Stimulated activated naive B cell treated with anti-CD40 and anti-IgM and Interleukin-4, amounts not matched to agents 10 μg/mL and 1 μg/mL and 100 μg/mL, for 72 hours (primary cell): Measurements from ENCODE around the gene CRY2.
"Not testable (repeated sequence)": the region's sequence is repeated elsewhere in the genome, so short reads cannot be mapped to it uniquely, and the experiment has no call there.

Experiments used
- ATAC-seq, 2 donors: fragments of 150-1000 bp; cut with Tn5 transposase; replicated peaks; 2 replicates each; pipeline ENCODE4 v1.10.0; 2021; ENCODE audit warnings: moderate library complexity in 1 of 2
- DNase-seq: peaks from one replicate; pipeline ENCODE4 v3.0.0; 2021
- H3K27ac Mint-ChIP-seq: one replicate; pipeline ENCODE4 v1.8.0; 2022; ENCODE audit warnings: mild to moderate bottlenecking, mixed read lengths
- H3K27me3 Mint-ChIP-seq, 2 donors: one replicate each; pipeline ENCODE4 v1.8.0; 2022; ENCODE audit warnings: mixed read lengths in 2 of 2
- H3K36me3 Mint-ChIP-seq, 2 donors: one replicate each; pipeline ENCODE4 v1.8.0; 2022; ENCODE audit warnings: mixed read lengths in 2 of 2, mild to moderate bottlenecking in 1 of 2
- H3K4me1 Mint-ChIP-seq, 2 donors: one replicate each; pipeline ENCODE4 v1.8.0; 2022; ENCODE audit warnings: mixed read lengths in 2 of 2, mild to moderate bottlenecking in 1 of 2
- H3K4me3 Mint-ChIP-seq, 2 donors: one replicate each; pipeline ENCODE4 v1.8.0; 2022; ENCODE audit warnings: mild to moderate bottlenecking in 2 of 2, mixed read lengths in 2 of 2, moderate library complexity in 1 of 2
- H3K9me3 Mint-ChIP-seq, 2 donors: one replicate each; pipeline ENCODE4 v1.8.0; 2022; ENCODE audit warnings: mixed read lengths in 2 of 2, mild to moderate bottlenecking in 1 of 2

The CRY2 gene

DNA sequence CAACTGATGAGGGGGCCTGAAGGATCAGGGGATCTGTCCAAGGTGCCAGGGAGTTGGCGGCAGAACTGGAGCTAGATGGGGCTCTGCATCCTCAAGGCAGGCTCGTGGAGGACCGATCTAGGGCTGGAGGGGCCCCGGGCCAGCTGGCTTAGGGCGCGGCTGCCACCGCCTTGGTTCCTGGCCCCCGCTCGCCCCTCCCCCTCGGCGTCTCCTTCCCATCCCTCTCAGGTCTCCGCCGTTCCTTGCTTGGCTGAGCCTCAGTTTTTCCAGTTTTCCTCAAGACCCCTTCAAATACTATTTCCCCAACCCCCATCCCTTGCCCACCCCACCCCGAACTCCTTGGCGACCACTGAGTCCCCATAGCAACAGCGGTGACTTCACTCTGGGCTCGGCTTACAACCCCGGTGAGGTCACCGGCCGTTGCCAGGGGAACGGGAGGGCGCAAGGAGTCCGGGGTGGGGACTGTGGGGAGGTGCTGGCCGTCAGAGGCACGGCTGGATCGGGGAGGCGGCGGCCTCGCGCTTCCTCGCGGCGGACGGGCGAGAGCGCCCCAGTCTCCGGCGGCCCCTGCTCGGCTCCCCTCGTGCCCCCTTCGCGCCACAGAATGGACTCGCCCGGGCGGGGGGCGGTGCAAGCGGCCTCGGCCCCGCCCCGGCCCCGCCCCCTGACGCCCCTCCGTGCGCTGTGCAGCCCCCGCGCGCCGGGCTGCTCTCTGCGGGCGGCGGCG is 52.3 kb downstream of the CRY2 start:
- no peaks in the 10 kb centered on the region for H3K9me3 Mint-ChIP-seq
- H3K4me1 Mint-ChIP-seq = peaks cover 9 to 19% of the 10 kb centered on the region in 2 donors
- DNase-seq (peak; percentile 67), ATAC-seq (peak; percentile 88 to 89)
- peak overlapping the region; percentile 77 for H3K27ac Mint-ChIP-seq
- peaks cover 11 to 44% of the 10 kb centered on the region in 2 donors for H3K27me3 Mint-ChIP-seq
- peaks cover 1 to 5% of the 10 kb centered on the region in 2 donors for H3K36me3 Mint-ChIP-seq
- peak overlapping the region; percentile 75 to 84 for H3K4me3 Mint-ChIP-seq

DNA sequence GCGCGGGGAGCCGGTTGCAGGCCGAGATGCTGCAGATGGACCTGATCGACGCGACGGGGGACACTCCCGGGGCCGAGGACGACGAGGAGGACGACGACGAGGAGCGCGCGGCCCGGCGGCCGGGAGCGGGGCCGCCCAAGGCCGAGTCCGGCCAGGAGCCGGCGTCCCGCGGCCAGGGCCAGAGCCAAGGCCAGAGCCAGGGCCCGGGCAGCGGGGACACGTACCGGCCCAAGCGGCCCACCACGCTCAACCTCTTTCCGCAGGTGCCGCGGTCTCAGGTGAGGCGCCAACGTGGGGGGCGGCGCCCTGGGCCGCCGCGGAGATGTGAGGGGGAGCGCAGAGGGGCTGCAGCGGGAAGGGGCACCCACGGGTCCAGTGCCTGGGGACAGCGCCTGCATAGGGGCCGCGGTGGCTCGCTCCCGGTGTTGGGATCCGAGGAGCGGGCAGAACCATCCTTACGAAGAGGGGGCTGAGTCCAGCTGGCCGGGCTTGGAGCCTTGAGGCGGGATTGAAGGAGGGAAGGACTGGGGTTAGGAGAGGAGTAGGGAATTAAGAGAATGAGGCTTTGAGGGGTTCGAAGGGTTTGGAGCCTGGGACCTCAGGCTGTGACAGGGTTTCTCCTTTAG is 53.0 kb downstream of the CRY2 start:
- H3K27me3 Mint-ChIP-seq = peaks cover 4 to 37% of the 10 kb centered on the region in 2 donors
- H3K9me3 Mint-ChIP-seq, H3K36me3 Mint-ChIP-seq, DNase-seq: not testable (repeated sequence)
- peak in 1 of 2 donors; percentile 2 for ATAC-seq
- peak overlapping the region; percentile 50 to 84 for H3K4me3 Mint-ChIP-seq
- H3K27ac Mint-ChIP-seq = peak overlapping the region; percentile 15
- peaks cover 9 to 19% of the 10 kb centered on the region in 2 donors for H3K4me1 Mint-ChIP-seq

DNA sequence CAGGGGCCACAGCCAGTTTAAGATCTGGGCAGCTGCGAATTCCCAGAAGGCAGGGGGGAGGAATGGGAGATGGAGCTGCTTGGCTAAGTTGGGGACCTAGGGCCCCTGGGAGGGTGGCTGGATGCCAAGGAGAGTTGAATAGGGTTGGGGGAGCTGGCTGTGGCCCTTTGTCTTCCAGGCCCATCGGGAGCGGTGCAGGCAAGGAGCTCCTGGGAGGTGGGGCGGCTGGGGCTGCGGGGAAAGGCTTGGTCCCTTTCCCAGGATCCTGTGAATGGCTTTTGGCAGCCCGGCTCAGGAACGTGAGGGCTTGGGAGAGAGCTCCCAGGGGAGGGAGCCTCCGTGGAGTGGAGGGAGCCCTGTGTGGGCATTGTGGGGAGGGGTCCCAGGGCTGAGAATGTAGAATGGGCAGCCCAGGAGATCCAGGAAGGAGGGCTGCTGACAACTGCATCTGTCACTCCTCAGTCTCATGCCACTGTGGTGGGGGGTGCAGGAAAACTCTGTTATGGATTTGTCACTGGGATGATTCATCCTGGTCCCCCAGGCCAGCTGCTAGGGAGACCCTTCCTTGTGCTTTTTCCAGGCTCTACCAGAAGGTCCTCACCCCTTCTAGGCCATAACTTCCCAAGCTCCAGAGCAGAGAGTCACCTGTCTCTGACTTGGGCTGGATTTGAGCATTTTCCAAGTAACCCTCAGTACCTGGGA is 53.8 kb downstream of the CRY2 start:
- H3K27ac Mint-ChIP-seq = no peak overlapping the region
- H3K9me3 Mint-ChIP-seq = no peaks in the 10 kb centered on the region
- no peak for DNase-seq
- H3K36me3 Mint-ChIP-seq = peaks cover 0 to 1% of the 10 kb centered on the region in 2 donors
- H3K4me3 Mint-ChIP-seq = peak overlapping the region; percentile 11 to 84
- peaks cover 4 to 31% of the 10 kb centered on the region in 2 donors for H3K27me3 Mint-ChIP-seq
- ATAC-seq = no peak
- peaks cover 9 to 22% of the 10 kb centered on the region in 2 donors for H3K4me1 Mint-ChIP-seq

DNA sequence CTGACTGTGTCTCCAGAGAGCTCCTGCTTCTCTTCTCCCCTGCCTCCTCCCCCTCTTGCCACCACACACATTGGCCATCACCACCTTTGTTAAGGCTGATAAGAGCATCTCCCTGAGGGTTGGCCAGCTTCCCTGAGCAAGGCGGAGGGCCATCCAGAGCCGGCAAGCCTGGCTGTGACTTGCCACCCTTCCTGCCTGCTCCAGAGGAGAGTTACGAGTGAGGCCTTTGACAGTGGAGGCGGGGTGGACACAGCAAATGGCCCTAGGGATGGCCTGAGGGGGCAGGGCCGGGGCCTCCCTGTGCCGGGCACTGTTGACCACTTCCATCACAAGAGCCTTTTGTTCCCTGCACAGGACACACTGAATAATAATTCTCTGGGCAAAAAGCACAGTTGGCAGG is 54.4 kb downstream of the CRY2 start:
- peaks cover 15 to 28% of the 10 kb centered on the region in 2 donors for H3K4me1 Mint-ChIP-seq
- H3K27ac Mint-ChIP-seq = peak overlapping the region; percentile 20
- peaks cover 4 to 25% of the 10 kb centered on the region in 2 donors for H3K27me3 Mint-ChIP-seq
- ATAC-seq = no peak
- H3K4me3 Mint-ChIP-seq = peak overlapping the region in 1 of 2 donors; percentile 26
- no peak for DNase-seq
- H3K9me3 Mint-ChIP-seq = no peaks in the 10 kb centered on the region
- peaks cover 1 to 4% of the 10 kb centered on the region in 2 donors for H3K36me3 Mint-ChIP-seq

DNA sequence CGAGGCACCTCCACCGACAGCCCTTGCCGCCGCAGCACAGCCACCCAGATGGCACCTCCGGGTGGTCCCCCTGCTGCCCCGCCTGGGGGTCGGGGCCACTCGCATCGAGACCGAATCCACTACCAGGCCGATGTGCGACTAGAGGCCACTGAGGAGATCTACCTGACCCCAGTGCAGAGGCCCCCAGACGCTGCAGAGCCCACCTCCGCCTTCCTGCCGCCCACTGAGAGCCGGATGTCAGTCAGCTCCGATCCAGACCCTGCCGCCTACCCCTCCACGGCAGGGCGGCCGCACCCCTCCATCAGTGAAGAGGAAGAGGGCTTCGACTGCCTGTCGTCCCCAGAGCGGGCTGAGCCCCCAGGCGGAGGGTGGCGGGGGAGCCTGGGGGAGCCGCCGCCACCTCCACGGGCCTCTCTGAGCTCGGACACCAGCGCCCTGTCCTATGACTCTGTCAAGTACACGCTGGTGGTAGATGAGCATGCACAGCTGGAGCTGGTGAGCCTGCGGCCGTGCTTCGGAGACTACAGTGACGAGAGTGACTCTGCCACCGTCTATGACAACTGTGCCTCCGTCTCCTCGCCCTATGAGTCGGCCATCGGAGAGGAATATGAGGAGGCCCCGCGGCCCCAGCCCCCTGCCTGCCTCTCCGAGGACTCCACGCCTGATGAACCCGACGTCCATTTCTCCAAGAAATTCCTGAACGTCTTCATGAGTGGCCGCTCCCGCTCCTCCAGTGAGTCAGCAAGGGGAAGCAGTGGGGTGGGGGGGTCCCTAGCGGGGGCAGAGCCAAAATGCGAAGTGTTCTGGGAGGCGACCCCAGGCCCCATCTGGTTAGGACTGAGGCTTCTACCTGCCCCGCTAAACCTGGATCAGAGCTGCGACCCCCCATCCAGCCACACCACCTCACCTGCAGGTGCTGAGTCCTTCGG is 55.4 kb downstream of the CRY2 start:
- Mint-ChIP-seq H3K27me3 (peaks cover 4 to 20% of the 10 kb centered on the region in 2 donors), H3K27ac (no peak overlapping the region), H3K9me3 (no peaks in the 10 kb centered on the region), H3K4me3 (no peak overlapping the region), H3K36me3 (peaks cover 1 to 4% of the 10 kb centered on the region in 2 donors), H3K4me1 (peaks cover 18 to 28% of the 10 kb centered on the region in 2 donors)
- DNase-seq (no peak), ATAC-seq (no peak)

DNA sequence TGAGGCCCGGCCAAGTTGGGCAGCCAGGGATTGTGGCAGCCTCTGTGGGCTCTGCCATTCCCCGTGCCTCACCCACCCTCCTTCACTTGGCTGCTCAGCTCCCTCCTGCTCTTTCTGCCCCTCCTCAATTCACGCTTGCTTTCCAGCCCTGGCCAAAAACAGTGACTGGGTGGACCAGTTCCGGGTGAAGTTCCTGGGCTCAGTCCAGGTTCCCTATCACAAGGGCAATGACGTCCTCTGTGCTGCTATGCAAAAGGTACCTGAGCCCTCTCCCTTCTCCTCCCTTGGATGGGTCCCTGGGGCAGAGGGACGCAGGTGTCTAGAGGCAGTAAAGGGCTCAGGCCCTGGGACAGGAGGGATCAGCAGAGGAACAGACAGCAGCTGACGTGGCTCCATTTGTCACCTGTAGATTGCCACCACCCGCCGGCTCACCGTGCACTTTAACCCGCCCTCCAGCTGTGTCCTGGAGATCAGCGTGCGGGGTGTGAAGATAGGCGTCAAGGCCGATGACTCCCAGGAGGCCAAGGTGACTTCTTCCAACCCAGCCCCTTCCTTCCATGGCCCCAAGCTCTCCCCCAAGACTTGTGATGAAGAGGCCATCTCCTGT is 57.1 kb downstream of the CRY2 start:
- ATAC-seq (no peak), DNase-seq (no peak)
- peaks cover 0 to 8% of the 10 kb centered on the region in 2 donors for H3K27me3 Mint-ChIP-seq
- peaks cover 16 to 27% of the 10 kb centered on the region in 2 donors for H3K4me1 Mint-ChIP-seq
- peaks cover 5 to 15% of the 10 kb centered on the region in 2 donors for H3K36me3 Mint-ChIP-seq
- no peak overlapping the region for H3K4me3 Mint-ChIP-seq
- H3K27ac Mint-ChIP-seq = peak overlapping the region; percentile 75
- no peaks in the 10 kb centered on the region for H3K9me3 Mint-ChIP-seq

DNA sequence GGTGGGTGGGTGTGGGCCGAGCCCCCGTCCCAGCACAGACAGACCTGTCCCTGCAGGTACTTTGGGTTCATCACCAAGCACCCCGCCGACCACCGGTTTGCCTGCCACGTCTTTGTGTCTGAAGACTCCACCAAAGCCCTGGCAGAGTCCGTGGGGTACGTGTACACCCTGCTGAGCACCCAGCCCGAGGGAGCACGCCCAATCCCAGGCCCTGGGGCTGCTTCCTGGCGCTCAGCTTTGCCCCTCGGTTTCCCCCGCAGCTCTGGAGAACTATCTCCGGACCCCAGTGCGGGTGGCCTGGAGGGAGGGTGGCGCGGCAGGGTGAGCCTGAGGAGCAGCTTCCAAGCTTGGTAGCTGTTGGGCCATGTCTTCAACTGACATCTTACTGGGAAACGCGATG is 57.8 kb downstream of the CRY2 start:
- H3K36me3 Mint-ChIP-seq = peaks cover 7 to 15% of the 10 kb centered on the region in 2 donors
- peaks cover 0 to 8% of the 10 kb centered on the region in 2 donors for H3K27me3 Mint-ChIP-seq
- no peaks in the 10 kb centered on the region for H3K9me3 Mint-ChIP-seq
- no peak overlapping the region for H3K27ac Mint-ChIP-seq
- H3K4me3 Mint-ChIP-seq = no peak overlapping the region
- ATAC-seq (no peak), DNase-seq (no peak)
- H3K4me1 Mint-ChIP-seq = peaks cover 15 to 26% of the 10 kb centered on the region in 2 donors

DNA sequence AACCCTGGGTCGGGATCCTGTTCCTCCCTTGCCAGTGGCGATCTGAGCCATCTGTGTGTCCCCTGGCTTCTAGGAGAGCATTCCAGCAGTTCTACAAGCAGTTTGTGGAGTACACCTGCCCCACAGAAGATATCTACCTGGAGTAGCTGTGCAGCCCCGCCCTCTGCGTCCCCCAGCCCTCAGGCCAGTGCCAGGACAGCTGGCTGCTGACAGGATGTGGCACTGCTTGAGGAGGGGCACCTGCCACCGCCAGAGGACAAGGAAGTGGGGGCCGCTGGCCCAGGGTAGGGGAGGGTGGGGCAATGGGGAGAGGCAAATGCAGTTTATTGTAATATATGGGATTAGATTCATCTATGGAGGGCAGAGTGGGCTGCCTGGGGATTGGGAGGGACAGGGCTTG is 58.3 kb downstream of the CRY2 start:
- H3K4me3 Mint-ChIP-seq, H3K27me3 Mint-ChIP-seq, H3K27ac Mint-ChIP-seq, H3K9me3 Mint-ChIP-seq, DNase-seq: not testable (repeated sequence)
- Mint-ChIP-seq H3K36me3 (peaks cover 10 to 17% of the 10 kb centered on the region in 2 donors), H3K4me1 (peaks cover 14 to 22% of the 10 kb centered on the region in 2 donors)
- peak; percentile 11 for ATAC-seq

DNA sequence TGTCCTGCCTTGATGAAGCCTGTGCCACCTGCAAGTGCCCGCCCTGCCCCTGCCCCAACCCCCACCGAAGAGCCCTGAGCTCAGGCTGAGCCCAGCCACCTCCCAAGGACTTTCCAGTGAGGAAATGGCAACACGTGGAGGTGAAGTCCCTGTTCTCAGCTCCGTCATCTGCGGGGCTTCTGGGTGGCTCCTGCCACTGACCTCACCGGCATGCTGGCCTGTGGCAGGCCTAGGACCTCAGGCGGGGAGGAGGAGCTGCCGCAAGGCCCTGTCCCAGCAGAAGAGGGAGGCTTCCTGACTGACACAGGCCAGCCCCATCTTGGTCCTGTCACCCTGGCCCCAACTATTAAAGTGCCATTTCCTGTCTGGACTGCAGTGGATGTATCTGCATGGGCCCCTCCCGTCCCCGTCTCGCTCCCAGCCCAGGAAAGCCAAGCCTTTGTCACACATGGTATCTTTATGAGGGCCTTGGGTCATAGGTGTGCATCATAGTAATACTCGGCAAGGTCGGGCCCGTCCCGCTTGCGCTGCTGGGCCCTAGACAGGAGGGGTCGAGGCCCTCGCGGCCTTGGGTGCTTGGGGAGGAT is 58.9 kb downstream of the CRY2 start:
- Mint-ChIP-seq H3K27me3 (no peaks in the 10 kb centered on the region), H3K36me3 (peaks cover 11 to 22% of the 10 kb centered on the region in 2 donors), H3K4me1 (peaks cover 12 to 17% of the 10 kb centered on the region in 2 donors), H3K27ac (peak overlapping the region; percentile 72), H3K9me3 (no peaks in the 10 kb centered on the region), H3K4me3 (no peak overlapping the region)
- ATAC-seq = peak; percentile 36 to 42
- DNase-seq = no peak

DNA sequence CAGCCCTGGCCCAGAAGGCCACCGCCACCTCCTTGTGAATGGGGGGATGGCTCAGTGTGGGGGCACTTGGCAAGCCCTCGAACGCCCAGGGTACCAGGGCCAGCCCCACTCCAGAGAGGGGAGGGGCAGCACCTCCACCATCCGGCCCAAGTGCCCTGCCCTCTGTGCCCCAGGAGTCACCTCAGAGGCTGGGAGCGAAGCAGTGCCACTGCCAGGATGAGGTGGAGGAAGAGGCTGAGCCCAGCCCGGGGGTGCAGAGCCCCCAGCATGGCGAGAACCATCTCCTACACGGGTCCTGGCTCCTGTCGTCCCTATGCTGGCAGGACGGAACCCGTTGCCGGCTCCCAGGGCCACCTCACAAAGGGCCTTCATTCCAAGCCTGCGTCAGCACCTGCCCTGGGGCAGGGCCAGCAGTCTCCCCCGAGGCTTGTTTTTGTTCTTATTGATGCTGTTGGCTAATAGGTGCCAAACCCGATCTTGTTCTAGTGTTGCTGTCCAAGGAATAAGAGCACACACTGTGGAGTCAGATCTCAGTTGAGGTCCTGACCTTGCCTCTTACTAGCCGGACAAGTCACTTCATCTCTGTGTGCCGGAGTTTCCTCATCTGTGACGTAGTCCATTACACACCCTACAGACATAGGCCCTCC is 59.8 kb downstream of the CRY2 start, which contains the start of gene FREY1:
Gene FREY1 (minus strand): TSS at position 307 of the 647 bp plus-strand sequence. CDS start 26 bp downstream, at position 281.
- Mint-ChIP-seq H3K27me3 (no peaks in the 10 kb centered on the region), H3K4me1 (peaks cover 12 to 17% of the 10 kb centered on the region in 2 donors), H3K4me3 (no peak within 1 kb of the TSS), H3K9me3 (no peaks in the 10 kb centered on the region), H3K27ac (peak within 1 kb of the TSS; percentile 80), H3K36me3 (peaks cover 11 to 25% of the 10 kb centered on the region in 2 donors)
- ATAC-seq (no peak), DNase-seq (no peak)

DNA sequence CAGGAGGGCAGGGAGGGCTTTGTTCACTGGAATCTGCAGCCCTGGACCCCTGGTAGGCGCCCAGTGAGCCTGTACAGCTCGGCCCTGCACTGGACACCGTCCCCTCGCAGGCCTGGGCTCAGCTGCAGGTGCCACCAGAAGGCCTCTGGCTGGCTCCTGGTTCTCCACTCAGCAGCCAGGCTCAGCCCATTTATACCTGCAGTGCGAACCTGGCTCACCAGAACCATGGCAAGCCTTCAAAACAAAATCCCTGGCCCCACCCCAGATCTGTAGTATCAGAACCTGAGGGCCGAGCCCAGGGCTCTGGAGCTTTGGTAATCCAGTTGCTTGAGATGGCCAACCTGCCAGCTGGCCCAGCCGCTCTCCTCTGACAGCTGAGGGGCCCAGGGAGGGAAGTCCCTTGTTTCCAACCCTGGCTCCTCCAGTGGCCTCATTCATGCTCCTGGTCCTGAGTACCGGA is 60.7 kb downstream of the CRY2 start:
- no peak for ATAC-seq
- H3K4me3 Mint-ChIP-seq = no peak overlapping the region
- H3K36me3 Mint-ChIP-seq = peaks cover 11 to 25% of the 10 kb centered on the region in 2 donors

DNA sequence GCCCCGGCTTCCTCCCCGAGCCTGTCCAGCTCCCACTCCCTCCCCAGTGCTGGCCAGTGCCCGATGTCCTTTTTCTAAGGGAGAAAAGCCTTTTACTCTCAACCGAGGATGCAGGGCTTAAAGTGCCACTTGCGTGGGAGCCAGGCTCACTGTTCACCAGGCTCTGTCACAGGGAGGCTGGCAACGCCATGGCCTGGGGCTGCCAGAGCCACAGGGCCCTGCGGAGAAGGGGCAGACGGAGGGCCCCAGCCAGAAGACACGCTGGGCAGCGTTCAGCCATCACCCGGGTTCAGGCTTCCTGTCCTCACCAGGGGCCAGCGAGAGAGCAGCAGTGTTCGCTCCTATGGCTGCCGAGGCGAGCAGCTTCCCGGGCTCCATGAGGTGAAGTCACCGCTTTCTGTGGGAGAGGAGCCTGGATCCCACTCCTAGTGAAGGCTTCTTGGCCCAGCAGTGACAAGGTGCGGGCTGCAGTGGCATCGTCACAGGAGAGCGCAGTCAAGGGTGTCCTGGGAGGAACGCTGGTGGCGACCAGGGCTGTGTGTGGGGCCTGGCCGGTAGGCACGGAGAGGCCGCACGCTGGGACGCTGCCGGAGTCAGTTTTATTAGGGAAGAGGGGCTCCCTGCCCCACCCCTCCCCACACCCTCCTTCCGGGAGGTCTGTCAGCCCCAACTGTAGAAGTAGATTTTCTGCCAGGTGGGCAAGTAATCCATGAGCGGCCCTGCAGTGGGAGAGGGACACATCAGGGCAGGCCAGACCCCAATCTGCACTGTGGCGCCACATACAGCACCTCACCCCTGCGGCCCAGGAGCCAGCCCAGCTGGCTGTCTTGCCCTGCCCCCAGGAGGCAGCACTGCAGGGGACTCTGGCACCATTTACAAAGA is 62.6 kb downstream of the CRY2 start:
- peaks cover 24 to 37% of the 10 kb centered on the region in 2 donors for H3K36me3 Mint-ChIP-seq
- peaks cover 18 to 35% of the 10 kb centered on the region in 2 donors for H3K4me1 Mint-ChIP-seq
- ATAC-seq (no peak), DNase-seq (no peak)
- no peaks in the 10 kb centered on the region for H3K9me3 Mint-ChIP-seq
- no peak overlapping the region for H3K4me3 Mint-ChIP-seq
- no peak overlapping the region for H3K27ac Mint-ChIP-seq
- H3K27me3 Mint-ChIP-seq = no peaks in the 10 kb centered on the region

More for the DNA sequence above, 60.7 kb downstream of the CRY2 start:
- Mint-ChIP-seq H3K27ac (no peak overlapping the region), H3K4me1 (peaks cover 12 to 17% of the 10 kb centered on the region in 2 donors), H3K27me3 (no peaks in the 10 kb centered on the region), H3K9me3 (no peaks in the 10 kb centered on the region)
- DNase-seq = no peak
